GM12878 (cell line): ENCODE measurements around the gene MCM9. TPM values are rescaled to one million over a fixed set of nuclear protein-coding genes. Genes with fewer than 3 reads are reported as not detected.

Source experiments
- ATAC-seq: fragments of 200-7000 bp; cut with Tn5 transposase; 3 replicates; pipeline ENCODE4 v1.9.1; 2020; ENCODE audit warnings: mild to moderate bottlenecking, moderate library complexity
- BruUV-seq: library from RNA; stranded (reverse); fragments of 400-500 nt; replicated peaks from 2 replicates; lab custom pipeline; 2021; lab: Mats Ljungman, UMichigan
- CTCF ChIA-PET: fragments of 300-600 bp; sonication (Branson Sonifier 250); formaldehyde crosslinking; extraction: SDS; loops from one replicate; lab custom pipeline; 2021; ENCODE audit warnings: inconsistent platforms; lab: Yijun Ruan, JAX
- POLR2A ChIA-PET: fragments of 350-600 bp; formaldehyde crosslinking; extraction: SDS; loops from one replicate; lab custom pipeline; 2021; ENCODE audit warnings: inconsistent platforms; lab: Charles Lee
- RAD21 ChIA-PET: fragments of 300-600 bp; sonication (Branson Sonifier 250); formaldehyde crosslinking; loops from one replicate; lab custom pipeline; 2023; ENCODE audit warnings: antibody characterized with exemption; ENCODE audit not compliant: unreplicated experiment; lab: Charles Lee
- SMC1A ChIA-PET: fragments of 300-600 bp; sonication (Branson Sonifier 250); formaldehyde crosslinking; loops from one replicate; lab custom pipeline; 2023; ENCODE audit not compliant: unreplicated experiment, uncharacterized antibody; lab: Charles Lee
- DNase-seq: peaks from one replicate; pipeline ENCODE4 v3.0.0-alpha.2; 2011; ENCODE audit warnings: low read depth, low spot score
- FAIRE-seq: peaks from 3 replicates; lab custom pipeline; 2011; peaks lifted over from hg19 to GRCh38; lab: Jason Lieb, UNC
- H2AFZ ChIP-seq: 2 replicates; pipeline ENCODE4 v1.6.0; 2011; ENCODE audit warnings: low read depth, low read length, control low read depth; ENCODE audit not compliant: control insufficient read depth
- H3K27ac ChIP-seq: 2 replicates; pipeline ENCODE4 v1.5.1; 2011; ENCODE audit warnings: control low read depth; ENCODE audit not compliant: control insufficient read depth, insufficient read depth
- H3K27me3 ChIP-seq, 2 experiments: replicated peaks in 1 of 2; 2 replicates each; pipeline versions ENCODE4 v1.6.0 to v1.6.1; 2011; ENCODE audit warnings: low read length in 1 of 2; ENCODE audit not compliant: control insufficient read depth in 2 of 2, insufficient read depth in 2 of 2
- H3K36me3 ChIP-seq, 2 experiments: 2 replicates each; pipeline ENCODE4 v1.5.1; 2011; ENCODE audit warnings: low read length in 1 of 2; ENCODE audit not compliant: control insufficient read depth in 2 of 2, insufficient read depth in 2 of 2
- H3K4me1 ChIP-seq: 2 replicates; pipeline ENCODE4 v1.6.1; 2011; ENCODE audit warnings: mild to moderate bottlenecking, low read length, moderate library complexity, mixed read lengths; ENCODE audit not compliant: control insufficient read depth, insufficient read depth
- H3K4me2 ChIP-seq: 2 replicates; pipeline ENCODE4 v1.6.0; 2011; ENCODE audit warnings: control low read depth; ENCODE audit not compliant: control insufficient read depth, insufficient read depth
- H3K4me3 ChIP-seq: fragments of 200-600 bp; sonication (generic); 2 replicates; pipeline ENCODE4 v1.5.1; 2016
- H3K79me2 ChIP-seq: 2 replicates; pipeline ENCODE4 v1.6.0; 2011; ENCODE audit warnings: low read length; ENCODE audit not compliant: control insufficient read depth, insufficient read depth
- H3K9ac ChIP-seq: 2 replicates; pipeline ENCODE4 v1.8.0; 2011; ENCODE audit warnings: low read length, control low read depth, mixed read lengths; ENCODE audit not compliant: control insufficient read depth, insufficient read depth
- H3K9me3 ChIP-seq: replicated peaks from 3 replicates; pipeline ENCODE4 v1.5.1; 2011; ENCODE audit warnings: mild to moderate bottlenecking, low read length; ENCODE audit not compliant: control insufficient read depth, insufficient read depth
- H4K20me1 ChIP-seq: 2 replicates; pipeline ENCODE4 v1.6.0; 2011; ENCODE audit not compliant: control insufficient read depth, insufficient read depth
- ZNF24 ChIP-seq: fragments of 450-650 bp; IDR thresholded peaks from 2 replicates; pipeline ENCODE4 v1.6.1; 2017; ENCODE audit warnings: antibody characterized with exemption, mild to moderate bottlenecking
- WGBS: methylation state at CpG from one replicate; pipeline ENCODE4 v1.1.6; 2016; ENCODE audit warnings: low lambda C conversion rate; ENCODE audit not compliant: insufficient replicate concordance, insufficient coverage; ENCODE audit errors: missing lambda C conversion rate; 5-methylcytosine and 5-hydroxymethylcytosine counted together
- in situ Hi-C: fragments of 300-500 bp; cut with MboI; formaldehyde crosslinking; loops from 9 replicates; pipeline ENCODE4 v1.14.3; 2018; ENCODE audit warnings: mixed read lengths
- intact Hi-C: fragments of 100-400 bp; cut with micrococcal nuclease; formaldehyde crosslinking; loops from one replicate; pipeline ENCODE4 v1.14.2; 2022; ENCODE audit not compliant: unreplicated experiment
- polyA plus RNA-seq, 11 experiments: library from polyadenylated mRNA; depleted of rRNA in 4 of 11; unstranded in 6 of 11; stranded (reverse) in 5 of 11; fragments of >200 nt; fragmentation: Nextera tagmentation in 4 of 11; fragmentation: Illumina TruSeq in 1 of 11; extraction: Ambion mirVana in 4 of 11; extraction: Trizol in 1 of 11; gene quantifications; 1 replicate in 1 of 11; 2 replicates in 10 of 11; pipeline versions ENCODE4 v1.2.1 to v1.2.3, GENCODE V29; 2011 to 2016; ENCODE audit warnings: inconsistent platforms in 2 of 11, missing spikeins in 2 of 11, low read depth in 1 of 11
- total RNA-seq, 4 experiments: library from RNA; depleted of rRNA in 3 of 4; stranded (reverse); fragments of >200 nt in 3 of 4; fragmentation: Illumina TruSeq in 1 of 4; extraction: Trizol in 1 of 4; gene quantifications; 2 replicates each; pipeline versions ENCODE4 v1.2.1 to v1.2.3, GENCODE V29; 2013 to 2021
- TF ChIP-seq, protein P1 (sequence below): fragments of 450-650 bp; IDR thresholded peaks from 2 replicates; pipeline ENCODE4 v1.6.1; 2016; ENCODE audit warnings: mild to moderate bottlenecking

MCM9 gene
- total and polyA plus RNA-seq, 10 of the 15 experiments (the other 5 are each of a cell fraction or from before 2014, with no cell fraction given), result 3.4 to 18.5 (median 9.7) TPM

- SMC1A ChIA-PET, result no interaction called here
- CTCF ChIA-PET, result interaction anchor here (1.0 to 3.4 kb wide), 2 partner anchors 9 to 340 kb away, joined by 3 to 15 read pairs; no protein-coding TSS in a partner anchor
- Histone ChIP-seq H3K36me3 (peaks cover 5 to 25% of the 10 kb centered on the region in 2 experiments; a peak in 3 of 4 replicates), H4K20me1 (no peaks in the 10 kb centered on the region), H2AFZ (no peak overlapping the region), H3K9ac (no peak overlapping the region), H3K27ac (no peak overlapping the region), H3K4me2 (no peak overlapping the region), H3K4me3 (no peak overlapping the region), H3K4me1 (no peaks in the 10 kb centered on the region), H3K9me3 (no peaks in the 10 kb centered on the region), H3K79me2 (peaks cover 8% of the 10 kb centered on the region), H3K27me3 (no peaks in the 10 kb centered on the region)
- RAD21 ChIA-PET, result interaction anchor here (0.6 kb wide), 1 partner anchor 432 kb away, joined by 3 read pairs; no protein-coding TSS in a partner anchor
- intact Hi-C loops, result no loop called here
- WGBS, result 98% methylated on average over 4 of the region's 4 CpGs
- BruUV-seq, result no TSS peak
- TF ChIP-seq ZNF24, result no peak
- DNase-seq, result no peak
- no peak for ATAC-seq
- POLR2A ChIA-PET, result interaction anchor here (1.8 to 2.0 kb wide), 2 partner anchors 9 to 11 kb away, joined by 5 to 8 read pairs; no protein-coding TSS in a partner anchor
- in situ Hi-C loops, result no loop called here
- FAIRE-seq, result no peak
Observed at GRCh38 chr6:118905851-118906250, 29.1 kb downstream of the MCM9 start.

- ChIA-PET CTCF (interaction anchor here (1.0 to 3.4 kb wide), 3 partner anchors 8 to 339 kb away, joined by 3 to 15 read pairs (median 3); no protein-coding TSS in a partner anchor), SMC1A (no interaction called here), RAD21 (interaction anchor here (0.6 kb wide), 1 partner anchor 433 kb away, joined by 3 read pairs; no protein-coding TSS in a partner anchor), POLR2A (interaction anchor here (1.8 kb wide), 1 partner anchor 12 kb away, joined by 5 read pairs; no protein-coding TSS in a partner anchor)
- no peak for DNase-seq
- H3K9me3 ChIP-seq, result no peaks in the 10 kb centered on the region
- no peak overlapping the region for H3K27ac ChIP-seq
- no peak overlapping the region for H3K4me2 ChIP-seq
- no peak for ATAC-seq
- no peak overlapping the region for H2AFZ ChIP-seq
- no peak for FAIRE-seq
- H3K9ac ChIP-seq, result no peak overlapping the region
- no peaks in the 10 kb centered on the region for H4K20me1 ChIP-seq
- H3K36me3 ChIP-seq, result peaks cover 5 to 25% of the 10 kb centered on the region in 2 experiments; a peak in 3 of 4 replicates
- H3K79me2 ChIP-seq, result peaks cover 16% of the 10 kb centered on the region
- H3K4me1 ChIP-seq, result no peaks in the 10 kb centered on the region
- in situ Hi-C loops, result no loop called here
- H3K27me3 ChIP-seq, result no peaks in the 10 kb centered on the region
- no peak overlapping the region for H3K4me3 ChIP-seq
- BruUV-seq, result no TSS peak
- TF ChIP-seq, protein P1, sequence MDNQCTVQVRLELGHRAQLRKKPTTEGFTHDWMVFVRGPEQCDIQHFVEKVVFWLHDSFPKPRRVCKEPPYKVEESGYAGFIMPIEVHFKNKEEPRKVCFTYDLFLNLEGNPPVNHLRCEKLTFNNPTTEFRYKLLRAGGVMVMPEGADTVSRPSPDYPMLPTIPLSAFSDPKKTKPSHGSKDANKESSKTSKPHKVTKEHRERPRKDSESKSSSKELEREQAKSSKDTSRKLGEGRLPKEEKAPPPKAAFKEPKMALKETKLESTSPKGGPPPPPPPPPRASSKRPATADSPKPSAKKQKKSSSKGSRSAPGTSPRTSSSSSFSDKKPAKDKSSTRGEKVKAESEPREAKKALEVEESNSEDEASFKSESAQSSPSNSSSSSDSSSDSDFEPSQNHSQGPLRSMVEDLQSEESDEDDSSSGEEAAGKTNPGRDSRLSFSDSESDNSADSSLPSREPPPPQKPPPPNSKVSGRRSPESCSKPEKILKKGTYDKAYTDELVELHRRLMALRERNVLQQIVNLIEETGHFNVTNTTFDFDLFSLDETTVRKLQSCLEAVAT, result no peak
- TF ChIP-seq, all 136 proteins: peak for 0
- intact Hi-C loops, result no loop called here
Observed at GRCh38 chr6:118905084-118905483, 29.9 kb downstream of the MCM9 start.
